Peyer's patch (tissue), 4 donors: Measurements from ENCODE around the gene FER.

ENCODE experiments used
- POLR2A ChIP-seq, 2 donors: fragments of 450-650 bp; IDR thresholded peaks; one replicate each; pipeline ENCODE4 v1.5.1; 2017; ENCODE audit warnings: antibody characterized with exemption in 2 of 2, mild to moderate bottlenecking in 2 of 2, moderate library complexity in 2 of 2
- TF ChIP-seq, protein P1 (sequence below), 6 experiments: fragments of 450-650 bp in 4 of 6; fragments of 200-600 bp in 2 of 6; sonication (generic) in 1 of 6; IDR thresholded peaks; one replicate each; pipeline ENCODE4 v1.5.1; 2017 to 2019; ENCODE audit warnings: antibody characterized with exemption in 6 of 6, mild to moderate bottlenecking in 3 of 6, moderate library complexity in 1 of 6

DNA sequence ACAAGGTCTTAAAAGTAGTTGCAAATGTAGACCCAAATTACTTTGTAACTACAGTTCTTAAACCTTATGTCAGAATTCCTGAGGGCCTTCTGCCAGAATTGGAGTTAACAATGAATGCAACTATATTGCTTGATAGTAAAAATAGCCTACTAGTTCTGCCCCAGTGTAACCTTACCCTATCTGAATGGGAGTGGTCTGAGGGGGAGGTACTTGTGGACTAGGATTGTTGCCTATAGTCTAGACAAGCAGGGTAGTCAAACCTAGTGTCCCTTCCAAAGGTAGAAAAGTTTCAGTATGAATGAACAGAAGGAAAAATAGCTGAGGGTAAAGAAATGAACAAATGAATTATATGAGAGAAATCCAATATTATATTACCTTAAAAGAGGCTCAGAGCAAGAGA, 419.9 kb downstream of the FER start:
- TF ChIP-seq, protein P1, sequence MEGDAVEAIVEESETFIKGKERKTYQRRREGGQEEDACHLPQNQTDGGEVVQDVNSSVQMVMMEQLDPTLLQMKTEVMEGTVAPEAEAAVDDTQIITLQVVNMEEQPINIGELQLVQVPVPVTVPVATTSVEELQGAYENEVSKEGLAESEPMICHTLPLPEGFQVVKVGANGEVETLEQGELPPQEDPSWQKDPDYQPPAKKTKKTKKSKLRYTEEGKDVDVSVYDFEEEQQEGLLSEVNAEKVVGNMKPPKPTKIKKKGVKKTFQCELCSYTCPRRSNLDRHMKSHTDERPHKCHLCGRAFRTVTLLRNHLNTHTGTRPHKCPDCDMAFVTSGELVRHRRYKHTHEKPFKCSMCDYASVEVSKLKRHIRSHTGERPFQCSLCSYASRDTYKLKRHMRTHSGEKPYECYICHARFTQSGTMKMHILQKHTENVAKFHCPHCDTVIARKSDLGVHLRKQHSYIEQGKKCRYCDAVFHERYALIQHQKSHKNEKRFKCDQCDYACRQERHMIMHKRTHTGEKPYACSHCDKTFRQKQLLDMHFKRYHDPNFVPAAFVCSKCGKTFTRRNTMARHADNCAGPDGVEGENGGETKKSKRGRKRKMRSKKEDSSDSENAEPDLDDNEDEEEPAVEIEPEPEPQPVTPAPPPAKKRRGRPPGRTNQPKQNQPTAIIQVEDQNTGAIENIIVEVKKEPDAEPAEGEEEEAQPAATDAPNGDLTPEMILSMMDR (IDR thresholded peaks at IDR 0.05), result no peak
- TF ChIP-seq POLR2A (IDR thresholded peaks at IDR 0.05), result no peak
